PC-9 (cell line): Measurements from ENCODE around the gene DLGAP3. TPM values are rescaled to one million over a fixed set of nuclear protein-coding genes. Genes with fewer than 3 reads are reported as not detected.

Source experiments
- BruUV-seq: library from RNA; stranded (reverse); fragments of 400-500 nt; replicated peaks from 2 replicates; lab custom pipeline; 2021; lab: Mats Ljungman, UMichigan
- CTCF ChIA-PET: fragments of 300-600 bp; sonication (Branson Sonifier 250); formaldehyde crosslinking; loops from one replicate; lab custom pipeline; 2022; ENCODE audit warnings: antibody characterized with exemption; lab: Charles Lee
- POLR2A ChIA-PET: fragments of 300-600 bp; sonication (Branson Sonifier 250); formaldehyde crosslinking; loops from one replicate; lab custom pipeline; 2022; ENCODE audit warnings: antibody characterized with exemption; ENCODE audit not compliant: unreplicated experiment; lab: Charles Lee
- DNase-seq, 2 experiments: peaks; one replicate each; pipeline versions ENCODE4 v3.0.0 to v3.0.0-alpha.2; 2015 to 2022; ENCODE audit warnings: mixed read lengths in 1 of 2
- H2AFZ ChIP-seq: fragments of 200-600 bp; sonication (generic); 2 replicates; pipeline ENCODE4 v1.8.1; 2017; ENCODE audit warnings: antibody characterized with exemption
- H3F3A ChIP-seq: fragments of 200-600 bp; sonication (generic); 2 replicates; pipeline ENCODE4 v1.8.1; 2017; ENCODE audit warnings: antibody characterized with exemption, mild to moderate bottlenecking, low read depth; ENCODE audit not compliant: insufficient read depth
- H3K27ac ChIP-seq: fragments of 200-600 bp; sonication (generic); 2 replicates; pipeline ENCODE4 v1.6.1; 2016; ENCODE audit warnings: mixed run types
- H3K27me3 ChIP-seq: fragments of 200-600 bp; sonication (generic); 2 replicates; pipeline ENCODE4 v1.6.1; 2016; ENCODE audit warnings: low read depth, mixed run types; ENCODE audit not compliant: insufficient read depth
- H3K36me3 ChIP-seq: fragments of 200-600 bp; sonication (generic); 2 replicates; pipeline ENCODE4 v1.6.1; 2016; ENCODE audit warnings: low read depth, mixed run types
- H3K4me1 ChIP-seq: fragments of 200-600 bp; sonication (generic); replicated peaks from 2 replicates; pipeline ENCODE4 v1.6.1; 2016; ENCODE audit warnings: mixed run types; ENCODE audit not compliant: insufficient read depth
- H3K4me2 ChIP-seq: fragments of 200-600 bp; sonication (generic); 2 replicates; pipeline ENCODE4 v1.6.1; 2017; ENCODE audit warnings: mixed run types
- H3K4me3 ChIP-seq: fragments of 200-600 bp; sonication (generic); 2 replicates; pipeline ENCODE4 v1.6.1; 2016; ENCODE audit warnings: mixed run types
- H3K79me2 ChIP-seq: fragments of 200-600 bp; sonication (generic); 2 replicates; pipeline ENCODE4 v1.6.1; 2017; ENCODE audit warnings: low read depth, mixed run types
- H3K9me2 ChIP-seq: fragments of 200-600 bp; sonication (generic); 2 replicates; pipeline ENCODE4 v1.8.1; 2017; ENCODE audit warnings: mild to moderate bottlenecking; ENCODE audit not compliant: insufficient read depth
- H3K9me3 ChIP-seq: fragments of 200-600 bp; sonication (generic); 2 replicates; pipeline ENCODE4 v1.8.1; 2016; ENCODE audit warnings: low read depth; ENCODE audit not compliant: insufficient read depth
- H4K20me1 ChIP-seq: fragments of 200-600 bp; sonication (generic); 2 replicates; pipeline ENCODE4 v1.8.1; 2017; ENCODE audit not compliant: insufficient read depth
- CTCF ChIP-seq: fragments of 200-600 bp; sonication (generic); conservative IDR thresholded peaks from 2 replicates; pipeline ENCODE4 v1.6.1; 2017; ENCODE audit warnings: mixed run types, antibody characterized with exemption, mild to moderate bottlenecking, moderate library complexity
- EZH2 ChIP-seq: fragments of 200-600 bp; sonication (generic); IDR thresholded peaks from 2 replicates; pipeline ENCODE4 v1.8.0; 2017; ENCODE audit warnings: antibody characterized with exemption, low read depth
- intact Hi-C: fragments of 100-400 bp; cut with micrococcal nuclease; formaldehyde crosslinking; loops from one replicate; pipeline ENCODE4 v1.10.0; 2022; ENCODE audit not compliant: unreplicated experiment
- total RNA-seq: library from RNA; stranded (reverse); gene quantifications from 2 replicates; pipeline ENCODE4 v1.2.3, GENCODE V29; 2021

Gene DLGAP3
- total RNA-seq, 1 experiment from 2014 or later: not detected

DNA sequence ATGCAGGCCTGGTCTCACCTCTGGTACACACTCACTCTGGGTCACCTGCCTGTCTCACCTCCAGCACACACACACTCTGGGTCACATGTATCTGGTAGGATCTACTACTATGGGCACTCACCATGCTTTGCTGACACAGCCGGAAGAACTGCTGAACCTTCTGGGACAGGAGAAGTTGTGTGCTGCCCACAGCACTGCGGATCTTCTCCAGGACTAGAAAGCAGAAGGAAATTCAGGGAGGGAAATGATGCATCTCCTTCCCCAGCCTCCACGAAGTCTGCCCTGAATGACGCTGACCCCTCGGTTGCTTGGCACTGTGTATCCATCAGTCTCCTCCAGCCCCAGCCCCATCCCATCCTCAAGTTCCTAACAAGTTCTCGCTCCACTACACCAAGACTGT is 62.0 kb downstream of the DLGAP3 start:
- H3K9me3 ChIP-seq: no peaks in the 10 kb centered on the region
- ChIA-PET POLR2A (no interaction called here), CTCF (no interaction called here)
- no peak overlapping the region for H3K4me3 ChIP-seq
- no peaks in the 10 kb centered on the region for H3K36me3 ChIP-seq
- no peaks in the 10 kb centered on the region for H3K4me1 ChIP-seq
- intact Hi-C loops: loop anchor here (5.0 kb wide), 1 partner anchor 80 kb away; no protein-coding TSS in a partner anchor
- H3K27ac ChIP-seq: no peak overlapping the region
- H3K79me2 ChIP-seq: no peaks in the 10 kb centered on the region
- H3K9me2 ChIP-seq: no peaks in the 10 kb centered on the region
- no peaks in the 10 kb centered on the region for H3F3A ChIP-seq
- H2AFZ ChIP-seq: no peak overlapping the region
- no peak for DNase-seq
- TF ChIP-seq CTCF: no peak
- TF ChIP-seq EZH2: no peak
- BruUV-seq: no TSS peak
- H4K20me1 ChIP-seq: no peaks in the 10 kb centered on the region
- H3K27me3 ChIP-seq: peaks cover 45% of the 10 kb centered on the region
- H3K4me2 ChIP-seq: no peak overlapping the region

DNA sequence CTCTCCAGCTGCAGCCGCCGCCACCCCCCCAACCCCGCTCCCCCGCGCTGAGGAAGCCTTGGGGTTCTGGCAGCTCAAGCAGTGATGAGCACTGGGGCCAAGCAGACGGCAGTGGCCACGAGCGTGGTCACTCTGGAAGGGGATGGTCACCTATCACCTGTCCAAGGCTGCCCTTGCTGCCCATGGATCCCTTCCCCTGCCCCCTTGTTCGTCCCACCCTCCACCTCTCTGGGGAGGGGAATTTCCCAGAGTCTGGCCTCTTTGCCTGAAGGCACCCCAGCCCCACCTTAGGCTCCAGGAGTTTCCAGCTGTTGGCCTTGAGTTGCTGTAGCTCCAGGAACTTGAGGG is 62.7 kb downstream of the DLGAP3 start:
- Histone ChIP-seq H3K9me2 (no peaks in the 10 kb centered on the region), H3K27me3 (peaks cover 38% of the 10 kb centered on the region), H3K9me3 (no peaks in the 10 kb centered on the region), H3K36me3 (no peaks in the 10 kb centered on the region), H3K4me2 (peak overlapping the region; percentile 65), H3K4me3 (peak overlapping the region; percentile 51; the same call in 1 of the 2 replicates), H3K27ac (no peak overlapping the region), H3F3A (no peaks in the 10 kb centered on the region), H2AFZ (peak overlapping the region; percentile 87), H3K4me1 (no peaks in the 10 kb centered on the region), H3K79me2 (no peaks in the 10 kb centered on the region), H4K20me1 (no peaks in the 10 kb centered on the region)
- no TSS peak for BruUV-seq
- POLR2A ChIA-PET: interaction anchor here (0.8 kb wide), 1 partner anchor 206 kb away, joined by 5 read pairs; no protein-coding TSS in a partner anchor
- CTCF ChIA-PET: no interaction called here
- intact Hi-C loops: loop anchor here (5.0 kb wide), 1 partner anchor 79 kb away; no protein-coding TSS in a partner anchor
- no peak for DNase-seq
- TF ChIP-seq CTCF: no peak
- no peak for TF ChIP-seq EZH2

GRCh38 chr1:34865981-34866761 is 63.3 kb downstream of the DLGAP3 start:
- H3K4me3 ChIP-seq: peak overlapping the region; percentile 51; the same call in 1 of the 2 replicates
- ChIA-PET POLR2A (interaction anchor here (0.6 to 0.8 kb wide), 2 partner anchors 111 to 206 kb away, joined by 3 to 5 read pairs; partner anchors contain the start of gene GJB5), CTCF (interaction anchor here (0.6 kb wide), 1 partner anchor 1011 kb away, joined by 3 read pairs; no protein-coding TSS in a partner anchor)
- H4K20me1 ChIP-seq: no peaks in the 10 kb centered on the region
- no peaks in the 10 kb centered on the region for H3K36me3 ChIP-seq
- H3F3A ChIP-seq: no peaks in the 10 kb centered on the region
- peaks cover 33% of the 10 kb centered on the region for H3K27me3 ChIP-seq
- no TSS peak for BruUV-seq
- intact Hi-C loops: loop anchor here (5.0 kb wide), 1 partner anchor 79 kb away; no protein-coding TSS in a partner anchor
- H3K9me3 ChIP-seq: no peaks in the 10 kb centered on the region
- no peaks in the 10 kb centered on the region for H3K4me1 ChIP-seq
- H3K79me2 ChIP-seq: no peaks in the 10 kb centered on the region
- H3K9me2 ChIP-seq: no peaks in the 10 kb centered on the region
- peak in 1 of 2 experiments; percentile 78 for DNase-seq
- H3K4me2 ChIP-seq: peak overlapping the region; percentile 65
- TF ChIP-seq CTCF (peak; percentile 96), EZH2 (no peak)
- peak overlapping the region; percentile 87 for H2AFZ ChIP-seq
- no peak overlapping the region for H3K27ac ChIP-seq
